ENCODE measurements around the gene HRNR. TPM values are rescaled to one million over a fixed set of nuclear protein-coding genes. Genes with fewer than 3 reads are reported as not detected.
A peak's percentile ranks its signal among the peaks of the same experiment; 100 is the strongest.

HRNR gene
- total RNA-seq, 2 experiments from 2014 or later: not detected

DNA sequence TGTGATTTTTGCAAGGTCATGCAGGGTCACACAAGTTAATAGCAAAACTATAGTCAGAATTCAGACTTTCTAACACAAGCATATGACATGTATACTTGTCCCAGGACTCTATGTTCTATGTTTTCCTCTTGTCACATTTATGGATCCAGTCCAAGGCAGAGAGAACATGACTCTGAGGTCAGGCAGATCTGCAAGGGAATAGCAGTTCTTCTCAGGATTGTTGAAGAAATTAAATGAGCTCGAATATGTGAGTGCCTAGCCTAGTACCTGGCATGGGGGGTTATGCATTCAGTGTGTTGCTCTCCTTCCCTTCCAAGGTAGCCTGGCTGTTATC lies 55.5 kb downstream of the HRNR start:
- peaks cover 4% of the 10 kb centered on the region for H3K27me3 Mint-ChIP-seq
- no peaks in the 10 kb centered on the region for H3K36me3 Mint-ChIP-seq (ENCODE audit: low read depth)

DNA sequence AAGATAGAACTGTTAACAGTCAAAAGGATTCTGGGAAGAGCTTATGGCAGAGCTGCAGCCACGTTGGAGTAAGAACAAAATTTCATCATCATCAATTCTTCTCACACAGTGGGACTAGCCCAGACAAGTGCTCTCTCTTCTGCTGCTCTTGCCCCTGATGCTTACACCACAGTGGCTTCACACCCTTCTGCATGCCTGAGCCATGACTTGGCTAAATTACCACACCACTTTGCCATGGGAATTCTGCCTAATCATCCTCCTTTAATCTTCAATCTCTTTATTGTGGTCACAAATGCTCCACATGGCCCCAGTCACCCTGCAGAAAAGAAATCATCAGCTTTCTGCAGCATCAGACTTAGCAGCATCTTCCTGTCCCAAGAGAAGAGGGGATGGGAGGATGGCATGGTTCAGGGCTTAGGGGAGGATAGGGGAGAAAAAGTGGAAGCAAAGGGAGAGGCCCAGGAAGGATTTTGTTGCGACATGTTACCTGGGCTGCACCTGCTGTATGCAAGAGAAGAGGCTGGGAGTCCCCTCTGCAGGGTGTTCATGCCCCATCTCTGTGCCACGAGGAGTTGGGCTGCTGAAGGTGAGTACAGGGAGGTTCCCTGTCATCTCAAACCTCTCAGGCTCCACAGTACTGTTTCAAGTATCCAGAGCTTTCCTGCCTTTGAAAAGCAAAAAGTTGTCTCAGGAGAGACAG lies 56.0 kb downstream of the HRNR start:
- DNase-seq (no peak), ATAC-seq (no peak)
- TF ChIP-seq, protein P1, sequence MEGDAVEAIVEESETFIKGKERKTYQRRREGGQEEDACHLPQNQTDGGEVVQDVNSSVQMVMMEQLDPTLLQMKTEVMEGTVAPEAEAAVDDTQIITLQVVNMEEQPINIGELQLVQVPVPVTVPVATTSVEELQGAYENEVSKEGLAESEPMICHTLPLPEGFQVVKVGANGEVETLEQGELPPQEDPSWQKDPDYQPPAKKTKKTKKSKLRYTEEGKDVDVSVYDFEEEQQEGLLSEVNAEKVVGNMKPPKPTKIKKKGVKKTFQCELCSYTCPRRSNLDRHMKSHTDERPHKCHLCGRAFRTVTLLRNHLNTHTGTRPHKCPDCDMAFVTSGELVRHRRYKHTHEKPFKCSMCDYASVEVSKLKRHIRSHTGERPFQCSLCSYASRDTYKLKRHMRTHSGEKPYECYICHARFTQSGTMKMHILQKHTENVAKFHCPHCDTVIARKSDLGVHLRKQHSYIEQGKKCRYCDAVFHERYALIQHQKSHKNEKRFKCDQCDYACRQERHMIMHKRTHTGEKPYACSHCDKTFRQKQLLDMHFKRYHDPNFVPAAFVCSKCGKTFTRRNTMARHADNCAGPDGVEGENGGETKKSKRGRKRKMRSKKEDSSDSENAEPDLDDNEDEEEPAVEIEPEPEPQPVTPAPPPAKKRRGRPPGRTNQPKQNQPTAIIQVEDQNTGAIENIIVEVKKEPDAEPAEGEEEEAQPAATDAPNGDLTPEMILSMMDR (IDR thresholded peaks at IDR 0.05): no peak
- Mint-ChIP-seq H3K27ac (no peak overlapping the region), H3K36me3 (ENCODE audit: low read depth) (no peaks in the 10 kb centered on the region), H3K4me1 (ENCODE audit: low read depth) (peaks cover 8% of the 10 kb centered on the region), H3K4me3 (no peak overlapping the region), H3K27me3 (peaks cover 4% of the 10 kb centered on the region), H3K9me3 (no peaks in the 10 kb centered on the region)
- intact Hi-C loops (cut with micrococcal nuclease): no loop called here
- POLR2A ChIA-PET: no interaction called here
- CTCF ChIA-PET: interaction anchor here (1.4 kb wide), 1 partner anchor 18 kb away, joined by 4 read pairs; no protein-coding TSS in a partner anchor

More for the DNA sequence above, 55.5 kb downstream of the HRNR start:
- ATAC-seq (no peak), DNase-seq (no peak)
- TF ChIP-seq, protein P1 (IDR thresholded peaks at IDR 0.05): no peak
- CTCF ChIA-PET: interaction anchor here (1.4 to 2.1 kb wide), 2 partner anchors 17 to 19 kb away, joined by 4 to 11 read pairs; no protein-coding TSS in a partner anchor
- H3K27ac Mint-ChIP-seq: no peak overlapping the region
- H3K9me3 Mint-ChIP-seq: no peaks in the 10 kb centered on the region
- H3K4me3 Mint-ChIP-seq: no peak overlapping the region
- H3K4me1 Mint-ChIP-seq (ENCODE audit: low read depth): peaks cover 8% of the 10 kb centered on the region
- intact Hi-C loops (cut with micrococcal nuclease): no loop called here
- POLR2A ChIA-PET: interaction anchor here (0.6 kb wide), 1 partner anchor 11 kb away, joined by 3 read pairs; no protein-coding TSS in a partner anchor

DNA sequence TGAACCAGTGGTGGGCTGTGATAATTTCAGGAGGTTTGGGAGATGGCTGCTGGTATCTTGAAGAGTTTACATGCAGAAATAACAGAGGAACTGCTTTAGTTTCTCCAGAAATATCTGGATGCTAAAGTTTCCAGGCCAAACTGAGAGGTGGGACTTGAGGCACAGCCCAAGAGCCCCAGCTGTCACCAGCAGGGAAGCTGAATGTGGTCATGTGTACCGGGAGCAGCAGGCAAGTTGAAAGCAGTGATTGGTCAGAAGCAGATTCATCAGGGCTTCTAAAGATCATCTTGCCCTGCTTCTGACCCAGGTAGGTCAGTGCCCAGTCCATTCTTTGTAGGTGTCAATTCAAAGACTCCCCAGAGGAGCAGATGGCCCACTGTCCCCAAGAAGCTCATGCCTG lies 57.0 kb downstream of the HRNR start:
- H3K9me3 Mint-ChIP-seq: no peaks in the 10 kb centered on the region
- TF ChIP-seq, protein P1 (IDR thresholded peaks at IDR 0.05): no peak
- ATAC-seq (no peak), DNase-seq (no peak)
- ChIA-PET CTCF (no interaction called here), POLR2A (no interaction called here)
- intact Hi-C loops (cut with micrococcal nuclease): no loop called here
- peaks cover 4% of the 10 kb centered on the region for H3K27me3 Mint-ChIP-seq
- no peak overlapping the region for H3K27ac Mint-ChIP-seq
- no peaks in the 10 kb centered on the region for H3K36me3 Mint-ChIP-seq (ENCODE audit: low read depth)
- H3K4me3 Mint-ChIP-seq: no peak overlapping the region
- peaks cover 8% of the 10 kb centered on the region for H3K4me1 Mint-ChIP-seq (ENCODE audit: low read depth)

DNA sequence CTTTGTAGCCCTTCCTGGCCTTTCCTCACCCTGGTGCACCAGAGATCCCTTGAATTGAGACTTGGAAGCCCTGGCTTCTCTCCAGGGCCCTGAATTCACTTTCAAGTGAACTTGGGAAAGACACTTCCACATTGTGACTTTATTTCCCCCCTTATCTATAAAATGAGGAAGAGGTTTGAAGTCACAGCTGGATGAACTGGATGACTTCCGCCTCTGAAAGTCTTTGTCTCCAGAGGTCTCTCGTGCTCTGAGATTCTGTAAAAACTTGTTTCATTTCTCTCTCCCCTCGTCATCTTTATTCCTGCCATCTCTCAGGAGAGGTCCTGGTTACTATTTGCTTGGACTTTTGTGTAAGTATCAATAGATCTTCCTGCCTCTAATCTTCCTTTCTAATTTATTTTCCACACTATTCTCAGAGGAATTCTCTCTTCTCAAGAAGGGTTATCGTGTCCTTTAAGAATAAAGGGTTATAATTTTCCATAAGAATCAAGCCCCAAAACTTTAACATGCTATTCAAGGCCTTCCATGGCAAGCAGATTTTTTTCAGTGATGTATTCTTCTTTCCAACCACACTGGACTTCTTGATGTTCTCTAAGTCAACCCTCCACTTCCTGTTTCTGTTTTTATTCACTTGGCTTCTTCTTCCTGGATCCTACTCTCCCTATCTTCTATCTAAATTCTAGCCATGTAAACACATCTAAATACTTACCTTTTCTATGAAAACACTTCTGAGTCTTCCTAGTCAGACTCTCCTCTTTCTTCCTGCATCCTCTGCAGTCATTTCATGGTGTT lies 58.5 kb downstream of the HRNR start:
- DNase-seq (no peak), ATAC-seq (no peak)
- ChIA-PET CTCF (no interaction called here), POLR2A (no interaction called here)
- no peak overlapping the region for H3K4me3 Mint-ChIP-seq
- H3K27ac Mint-ChIP-seq: peak overlapping the region; percentile 0
- intact Hi-C loops (cut with micrococcal nuclease): no loop called here
- no peaks in the 10 kb centered on the region for H3K9me3 Mint-ChIP-seq
- TF ChIP-seq, protein P1 (IDR thresholded peaks at IDR 0.05): no peak
- no peaks in the 10 kb centered on the region for H3K36me3 Mint-ChIP-seq (ENCODE audit: low read depth)
- peaks cover 8% of the 10 kb centered on the region for H3K4me1 Mint-ChIP-seq (ENCODE audit: low read depth)
- H3K27me3 Mint-ChIP-seq: peaks cover 2% of the 10 kb centered on the region

Measured in activated CD8-positive, alpha-beta T cell treated with anti-CD3 and anti-CD28 coated beads for 36 hours (primary cell).